Lower lobe of right lung (tissue), 2 donors: ENCODE results near the gene PDE5A. TPM values are rescaled to one million over a fixed set of nuclear protein-coding genes. Genes with fewer than 3 reads are reported as not detected.

Experiments used
- ATAC-seq, 2 donors: fragments of 200-7000 bp; cut with Tn5 transposase; one replicate each; pipeline ENCODE4 v1.9.1; 2020 to 2022; ENCODE audit warnings: mild to moderate bottlenecking in 2 of 2, moderate library complexity in 2 of 2
- DNase-seq: peaks from one replicate; pipeline ENCODE4 v3.0.0-alpha.2; 2020
- H3K27ac ChIP-seq: fragments of 200-600 bp; one replicate; pipeline ENCODE4 v1.8.0; 2022
- H3K27me3 ChIP-seq: fragments of 200-600 bp; one replicate; pipeline ENCODE4 v1.8.0; 2022; ENCODE audit warnings: low read depth
- H3K36me3 ChIP-seq: fragments of 200-600 bp; one replicate; pipeline ENCODE4 v1.8.0; 2022; ENCODE audit warnings: mild to moderate bottlenecking
- H3K4me1 ChIP-seq: fragments of 200-600 bp; one replicate; pipeline ENCODE4 v1.8.0; 2022
- H3K4me3 ChIP-seq: fragments of 200-600 bp; one replicate; pipeline ENCODE4 v1.8.0; 2022; ENCODE audit warnings: mild to moderate bottlenecking
- H3K9me3 ChIP-seq: fragments of 200-600 bp; one replicate; pipeline ENCODE4 v1.8.0; 2022
- intact Hi-C: fragments of 100-400 bp; cut with DNase I; formaldehyde crosslinking; loops from one replicate; pipeline ENCODE4 v1.11.0; 2022
- total RNA-seq: library from RNA; stranded (reverse); fragmentation: NEBNext Ultra II Directional; extraction: Animal tissue kit (Norgen Biotek cat#: 25700); gene quantifications from one replicate; pipeline ENCODE4 v1.2.1, GENCODE V29; 2021
- TF ChIP-seq, protein P1 (sequence below): fragments of 200-600 bp; IDR thresholded peaks from one replicate; pipeline ENCODE4 v1.8.0; 2022; ENCODE audit warnings: antibody characterized with exemption, mild to moderate bottlenecking
- donor health status: DM: no; HTN: yes; CAD: no; lungs with severe emphysema.

PDE5A gene
- total RNA-seq, 1 donor from 2014 or later, result 39.8 TPM

GRCh38 chr4:119624356-119624755 lies 4.2 kb downstream of the PDE5A start:
- H3K27ac ChIP-seq, result no peak overlapping the region
- intact Hi-C loops, result no loop called here

DNA sequence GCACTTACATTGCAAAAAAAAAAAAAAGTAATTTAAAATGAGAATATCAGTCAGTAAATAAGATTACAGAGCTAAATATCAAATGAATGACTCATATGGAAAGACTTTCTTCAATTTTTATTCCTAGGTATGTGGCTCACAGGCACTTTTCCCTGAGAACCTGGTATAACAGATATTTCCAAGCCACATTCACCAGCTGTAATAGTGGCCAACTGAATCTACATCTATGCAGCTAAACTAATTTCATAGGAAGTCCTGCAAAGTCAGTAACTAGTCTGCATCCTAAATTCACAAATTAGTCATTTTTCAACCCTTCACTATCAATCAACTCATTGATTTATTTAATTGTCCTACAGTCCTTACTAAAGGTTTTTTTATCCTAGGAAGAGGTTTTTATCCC lies 5.6 kb downstream of the PDE5A start:
- Histone ChIP-seq H3K4me3 (no peak overlapping the region), H3K36me3 (no peaks in the 10 kb centered on the region), H3K9me3 (no peaks in the 10 kb centered on the region), H3K27ac (no peak overlapping the region), H3K27me3 (no peaks in the 10 kb centered on the region), H3K4me1 (no peaks in the 10 kb centered on the region)
- TF ChIP-seq, protein P1, sequence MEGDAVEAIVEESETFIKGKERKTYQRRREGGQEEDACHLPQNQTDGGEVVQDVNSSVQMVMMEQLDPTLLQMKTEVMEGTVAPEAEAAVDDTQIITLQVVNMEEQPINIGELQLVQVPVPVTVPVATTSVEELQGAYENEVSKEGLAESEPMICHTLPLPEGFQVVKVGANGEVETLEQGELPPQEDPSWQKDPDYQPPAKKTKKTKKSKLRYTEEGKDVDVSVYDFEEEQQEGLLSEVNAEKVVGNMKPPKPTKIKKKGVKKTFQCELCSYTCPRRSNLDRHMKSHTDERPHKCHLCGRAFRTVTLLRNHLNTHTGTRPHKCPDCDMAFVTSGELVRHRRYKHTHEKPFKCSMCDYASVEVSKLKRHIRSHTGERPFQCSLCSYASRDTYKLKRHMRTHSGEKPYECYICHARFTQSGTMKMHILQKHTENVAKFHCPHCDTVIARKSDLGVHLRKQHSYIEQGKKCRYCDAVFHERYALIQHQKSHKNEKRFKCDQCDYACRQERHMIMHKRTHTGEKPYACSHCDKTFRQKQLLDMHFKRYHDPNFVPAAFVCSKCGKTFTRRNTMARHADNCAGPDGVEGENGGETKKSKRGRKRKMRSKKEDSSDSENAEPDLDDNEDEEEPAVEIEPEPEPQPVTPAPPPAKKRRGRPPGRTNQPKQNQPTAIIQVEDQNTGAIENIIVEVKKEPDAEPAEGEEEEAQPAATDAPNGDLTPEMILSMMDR, result no peak
- intact Hi-C loops, result no loop called here
- ATAC-seq (no peak), DNase-seq (no peak)

More at GRCh38 chr4:119624356-119624755, 4.2 kb downstream of the PDE5A start:
- DNase-seq (no peak), ATAC-seq (no peak)
- Histone ChIP-seq H3K4me3 (peak overlapping the region; percentile 77), H3K36me3 (no peaks in the 10 kb centered on the region), H3K9me3 (no peaks in the 10 kb centered on the region), H3K27me3 (no peaks in the 10 kb centered on the region), H3K4me1 (peaks cover 4% of the 10 kb centered on the region)
- TF ChIP-seq, protein P1, result no peak

DNA sequence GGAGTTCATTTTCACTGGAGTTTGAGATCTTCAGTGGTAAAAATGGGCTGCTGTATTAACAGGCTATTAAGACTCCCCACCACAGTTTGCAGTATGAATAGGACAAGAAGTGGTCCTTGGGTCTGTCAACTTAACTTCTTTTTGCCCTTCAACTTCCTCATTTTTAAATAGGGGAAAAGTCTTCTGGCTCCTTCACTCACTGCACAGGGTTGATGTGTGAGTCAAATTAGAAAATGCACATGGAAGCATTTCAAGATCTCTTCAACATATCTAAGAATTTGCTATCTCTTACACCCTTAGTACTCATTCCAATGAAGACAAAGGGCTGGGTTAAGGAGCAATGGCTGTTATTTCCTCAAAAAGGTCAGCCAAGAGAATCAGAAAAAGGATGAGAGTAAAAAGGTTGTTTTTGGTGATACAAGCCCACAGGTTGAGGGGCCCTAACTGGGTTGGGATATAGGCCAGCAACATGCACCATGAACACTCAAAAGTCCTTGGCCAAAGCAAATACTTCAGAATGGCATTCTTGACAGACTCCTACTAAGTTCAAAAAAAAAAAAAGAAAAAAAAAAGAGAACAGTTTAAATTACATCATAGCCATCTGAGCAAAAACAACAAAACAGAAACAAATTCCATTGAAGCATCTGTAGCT lies 13.4 kb downstream of the PDE5A start:
- intact Hi-C loops, result no loop called here
- ATAC-seq, result peak; percentile 77 to 86

GRCh38 chr4:119604266-119604665 lies 24.3 kb downstream of the PDE5A start:
- intact Hi-C loops, result no loop called here
- ATAC-seq, result no peak
- H3K4me1 ChIP-seq, result no peaks in the 10 kb centered on the region

More for the DNA sequence above, 13.4 kb downstream of the PDE5A start:
- Histone ChIP-seq H3K27me3 (no peaks in the 10 kb centered on the region), H3K9me3 (no peaks in the 10 kb centered on the region), H3K4me3 (no peak overlapping the region), H3K4me1 (peaks cover 6% of the 10 kb centered on the region), H3K36me3 (no peaks in the 10 kb centered on the region), H3K27ac (no peak overlapping the region)
- no peak for DNase-seq
- TF ChIP-seq, protein P1, result no peak

GRCh38 chr4:119602366-119602765 lies 26.2 kb downstream of the PDE5A start:
- no peak overlapping the region for H3K4me3 ChIP-seq
- intact Hi-C loops, result no loop called here
- DNase-seq, result no peak
- H3K27me3 ChIP-seq, result no peaks in the 10 kb centered on the region
- TF ChIP-seq, protein P1, result no peak
- H3K4me1 ChIP-seq, result no peaks in the 10 kb centered on the region
- H3K36me3 ChIP-seq, result no peaks in the 10 kb centered on the region
- H3K9me3 ChIP-seq, result no peaks in the 10 kb centered on the region
- H3K27ac ChIP-seq, result no peak overlapping the region
- ATAC-seq, result no peak

More at GRCh38 chr4:119604266-119604665, 24.3 kb downstream of the PDE5A start:
- Histone ChIP-seq H3K9me3 (no peaks in the 10 kb centered on the region), H3K27me3 (no peaks in the 10 kb centered on the region), H3K27ac (no peak overlapping the region), H3K36me3 (no peaks in the 10 kb centered on the region), H3K4me3 (no peak overlapping the region)
- TF ChIP-seq, protein P1, result no peak
- no peak for DNase-seq
